ENCODE measurements around the gene CMTM5.

DNA sequence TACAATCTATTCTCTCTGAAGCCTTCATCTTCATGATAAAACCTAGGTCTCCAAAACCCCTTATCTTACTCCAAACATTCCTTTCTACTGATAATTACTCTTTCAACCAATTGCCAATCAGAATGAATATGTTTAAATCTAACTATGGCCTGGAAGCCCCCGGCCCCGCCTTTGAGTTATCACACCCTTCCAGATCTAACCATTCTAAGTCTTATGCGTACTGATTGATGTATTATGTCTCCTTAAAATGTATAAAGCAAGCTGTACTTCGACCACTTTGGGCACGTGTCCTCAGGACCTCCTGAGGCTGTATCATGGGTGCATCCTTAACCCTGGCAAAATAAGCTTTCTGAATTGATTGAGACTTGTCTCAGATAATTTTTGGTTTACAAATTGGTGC is 41.2 kb upstream of the CMTM5 start:
- TF ChIP-seq CTCF (IDR thresholded peaks at IDR 0.05; ENCODE audit: low read depth, low read length, poor library complexity, severe bottlenecking) (no peak), EZH2phosphoT487 (IDR thresholded peaks at IDR 0.05; ENCODE audit: borderline replicate concordance, low read length) (no peak)

All from DOHH2 (cell line).